NCI-H2171 treated with DMSO at 0.1 percent for 48 hours (cell line): ENCODE measurements around the gene GALNT5.
A peak's percentile ranks its signal among the peaks of the same experiment; 100 is the strongest.
"Not testable (repeated sequence)": the region's sequence is repeated elsewhere in the genome, so short reads cannot be mapped to it uniquely, and the experiment has no call there.

Source experiments
- DNase-seq: peaks from one replicate; lab custom pipeline; 2025; lab: John Stamatoyannopoulos, UW

GALNT5 gene

DNA sequence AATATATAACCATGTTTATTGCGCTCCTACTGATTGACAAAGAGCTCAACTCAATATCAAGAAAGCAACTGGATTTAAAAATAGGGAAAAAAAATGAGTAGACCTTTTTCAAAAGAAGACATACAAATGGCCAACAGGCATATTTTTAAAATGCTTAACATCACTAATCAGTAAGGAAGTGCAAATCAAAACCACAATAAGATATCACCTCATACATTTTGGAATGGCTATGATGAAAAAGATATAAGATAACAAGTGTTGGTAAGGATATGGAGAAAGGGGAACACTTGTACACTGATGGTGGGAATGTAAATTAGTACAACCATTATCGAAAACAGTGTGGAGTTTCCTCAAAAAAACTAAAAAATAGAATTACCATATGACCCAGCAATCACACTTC lies 5.6 kb upstream of the GALNT5 start:
- no peak for DNase-seq

DNA sequence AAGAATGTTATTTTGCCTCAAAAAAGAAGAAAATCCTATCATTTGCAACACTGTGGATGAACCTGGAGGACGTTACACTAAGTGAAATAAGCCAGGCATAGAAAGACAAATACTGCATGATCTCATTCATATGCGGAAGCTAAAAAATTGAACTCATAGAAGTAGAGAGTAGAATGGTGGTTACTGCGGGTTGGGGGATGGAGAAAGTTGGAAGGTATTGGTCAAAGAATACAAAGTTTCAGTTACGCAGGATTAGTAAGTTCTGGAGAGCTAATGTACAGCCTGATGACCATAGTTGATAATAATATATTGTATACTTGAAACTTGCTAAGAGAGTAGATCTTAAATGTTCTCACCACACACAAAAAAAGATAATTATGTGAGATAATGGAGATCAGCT lies 5.0 kb upstream of the GALNT5 start:
- no peak for DNase-seq

DNA sequence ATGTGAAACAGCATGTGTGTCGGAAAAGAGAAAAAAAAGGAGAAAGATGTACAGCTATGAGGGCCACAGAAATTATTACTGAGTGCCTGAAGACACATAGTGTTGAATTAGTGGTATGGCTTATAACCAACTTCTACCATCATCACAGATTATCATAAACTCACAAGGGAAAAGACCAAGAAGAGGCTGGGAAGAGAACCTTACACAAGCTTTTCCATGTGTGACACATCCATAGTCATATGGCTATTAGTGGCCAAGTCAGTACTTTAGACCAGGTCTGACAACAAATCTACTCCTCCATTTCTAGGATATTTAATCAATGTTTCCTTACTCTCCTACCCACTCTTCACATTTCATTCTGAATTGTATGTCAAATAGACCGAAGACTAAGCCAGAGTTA lies 3.5 kb upstream of the GALNT5 start:
- DNase-seq, result no peak

DNA sequence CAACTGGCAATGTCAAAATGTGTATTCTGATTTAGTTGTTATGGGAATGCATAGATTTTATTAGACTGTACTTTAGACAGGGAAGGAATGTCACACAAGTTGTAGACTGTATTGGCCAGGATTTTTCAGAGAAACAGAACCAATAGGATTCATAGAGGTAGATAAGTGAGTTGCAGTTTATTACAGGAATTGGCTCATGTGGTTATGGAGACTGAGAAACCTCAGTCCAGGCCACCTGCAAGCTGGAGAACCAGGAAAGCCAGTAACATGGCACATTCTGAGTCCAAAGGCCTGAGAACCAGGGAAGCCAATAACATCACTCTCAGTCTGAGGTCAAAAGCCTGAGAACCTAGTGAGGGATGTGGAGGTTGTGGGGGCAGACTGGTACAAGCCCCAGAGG lies 1.8 kb upstream of the GALNT5 start:
- DNase-seq, result no peak

DNA sequence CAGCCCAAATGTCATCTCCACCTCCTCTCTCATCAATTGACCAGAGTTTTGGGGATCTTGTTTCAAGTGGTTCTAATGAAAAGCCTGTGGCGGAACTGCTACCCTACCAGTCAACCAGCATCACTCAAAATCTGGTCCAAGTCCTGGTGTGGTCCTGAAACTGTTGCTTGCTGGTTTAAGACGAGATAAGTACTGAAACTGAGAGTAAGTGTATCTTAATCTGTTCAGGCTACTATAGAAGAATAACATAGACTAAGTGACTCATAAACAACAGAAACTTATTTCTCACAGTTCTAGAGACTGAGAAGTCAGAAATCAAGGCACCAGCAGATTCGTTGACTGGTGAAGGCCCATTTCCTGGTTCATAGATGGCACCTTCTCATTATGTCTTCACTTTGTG lies 879 bp upstream of the GALNT5 start:
- DNase-seq, result no peak

DNA sequence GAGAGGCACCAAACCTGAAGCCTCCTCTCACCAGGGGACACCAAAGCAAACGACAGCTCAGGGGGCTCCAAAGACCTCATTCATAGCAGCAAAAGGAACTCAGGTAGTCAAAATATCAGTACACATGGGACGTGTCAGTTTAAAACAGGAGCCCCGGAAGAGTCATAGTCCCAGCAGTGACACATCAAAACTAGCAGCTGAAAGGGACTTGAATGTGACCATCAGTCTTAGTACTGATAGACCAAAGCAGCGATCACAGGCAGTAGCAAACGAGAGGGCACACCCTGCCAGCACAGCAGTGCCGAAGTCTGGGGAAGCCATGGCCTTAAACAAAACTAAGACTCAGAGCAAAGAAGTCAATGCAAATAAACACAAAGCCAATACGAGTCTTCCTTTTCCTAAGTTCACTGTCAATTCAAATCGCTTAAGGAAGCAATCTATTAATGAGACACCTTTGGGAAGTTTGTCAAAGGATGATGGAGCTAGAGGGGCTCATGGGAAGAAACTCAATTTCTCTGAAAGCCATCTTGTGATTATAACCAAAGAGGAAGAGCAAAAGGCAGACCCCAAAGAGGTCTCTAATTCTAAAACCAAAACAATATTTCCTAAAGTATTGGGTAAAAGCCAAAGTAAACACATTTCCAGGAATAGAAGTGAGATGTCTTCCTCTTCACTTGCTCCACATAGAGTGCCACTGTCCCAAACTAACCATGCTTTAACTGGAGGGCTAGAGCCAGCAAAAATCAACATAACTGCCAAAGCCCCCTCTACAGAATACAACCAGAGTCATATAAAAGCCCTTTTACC lies 1.2 kb downstream of the GALNT5 start:
- DNase-seq, result peak; percentile 34

DNA sequence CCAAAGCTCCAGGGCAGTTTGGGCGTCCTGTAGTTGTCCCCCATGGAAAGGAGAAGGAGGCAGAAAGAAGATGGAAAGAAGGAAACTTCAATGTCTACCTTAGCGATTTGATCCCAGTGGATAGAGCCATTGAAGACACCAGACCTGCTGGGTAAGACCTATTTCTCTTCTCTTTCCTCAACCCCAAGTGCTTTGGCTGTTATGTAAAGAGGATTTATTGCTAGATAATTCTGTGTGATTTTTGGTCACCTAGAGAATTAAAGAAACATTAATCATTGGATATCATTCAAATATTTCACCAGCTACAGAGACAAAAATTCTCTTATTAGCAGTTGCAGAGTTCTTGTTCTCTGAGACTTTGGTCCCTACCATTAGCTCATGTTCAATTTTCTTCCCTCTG lies 1.9 kb downstream of the GALNT5 start:
- DNase-seq, result no peak

DNA sequence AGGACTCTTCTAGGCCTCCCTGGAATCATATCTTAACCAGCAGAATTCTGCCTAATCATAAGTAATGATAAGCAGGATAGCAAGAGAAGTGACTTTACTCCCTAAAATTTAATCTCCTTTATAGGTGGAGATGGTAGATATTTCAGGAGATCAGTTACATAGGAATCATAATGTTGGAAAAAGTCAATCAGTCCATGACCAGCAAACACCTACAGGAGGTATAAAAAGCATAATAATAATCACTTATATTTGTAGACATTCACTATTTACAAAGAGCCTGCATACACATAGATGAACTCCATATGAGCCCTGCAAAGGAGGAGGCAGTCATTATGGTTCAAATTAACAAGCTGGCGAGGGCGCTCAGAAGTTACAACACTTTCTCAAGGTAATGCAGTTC lies 2.5 kb downstream of the GALNT5 start:
- no peak for DNase-seq

DNA sequence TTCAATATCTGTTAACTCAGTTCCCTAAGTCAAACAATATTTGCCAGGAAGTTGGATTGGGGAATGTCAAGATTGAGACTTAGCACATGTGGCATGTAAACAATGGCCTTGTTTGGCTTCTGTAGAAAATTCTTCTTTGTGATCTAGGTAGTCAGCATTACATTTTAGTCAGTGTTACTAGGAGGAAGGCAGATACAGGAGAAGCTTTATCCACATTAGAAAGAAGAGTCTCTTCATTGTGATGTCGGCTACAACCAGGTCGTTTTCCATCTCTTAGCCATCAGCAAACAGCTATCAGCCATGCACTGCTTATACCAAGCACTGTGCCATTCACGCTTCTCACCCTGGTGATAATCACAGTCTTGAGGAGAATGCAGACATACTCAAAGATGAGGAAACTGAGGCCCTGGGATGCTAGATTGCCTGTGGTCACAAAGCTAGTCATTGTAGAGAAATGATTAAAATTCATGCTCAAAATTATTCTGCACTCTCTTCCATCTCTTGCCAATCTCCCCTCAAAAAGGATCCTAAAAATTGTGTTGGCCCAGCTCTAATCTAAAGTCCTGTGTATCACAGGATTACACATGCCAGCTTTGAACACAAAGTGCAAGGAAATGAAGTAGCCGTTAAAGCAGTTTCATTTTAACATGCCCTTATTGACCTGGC lies 3.2 kb downstream of the GALNT5 start:
- DNase-seq, result no peak

DNA sequence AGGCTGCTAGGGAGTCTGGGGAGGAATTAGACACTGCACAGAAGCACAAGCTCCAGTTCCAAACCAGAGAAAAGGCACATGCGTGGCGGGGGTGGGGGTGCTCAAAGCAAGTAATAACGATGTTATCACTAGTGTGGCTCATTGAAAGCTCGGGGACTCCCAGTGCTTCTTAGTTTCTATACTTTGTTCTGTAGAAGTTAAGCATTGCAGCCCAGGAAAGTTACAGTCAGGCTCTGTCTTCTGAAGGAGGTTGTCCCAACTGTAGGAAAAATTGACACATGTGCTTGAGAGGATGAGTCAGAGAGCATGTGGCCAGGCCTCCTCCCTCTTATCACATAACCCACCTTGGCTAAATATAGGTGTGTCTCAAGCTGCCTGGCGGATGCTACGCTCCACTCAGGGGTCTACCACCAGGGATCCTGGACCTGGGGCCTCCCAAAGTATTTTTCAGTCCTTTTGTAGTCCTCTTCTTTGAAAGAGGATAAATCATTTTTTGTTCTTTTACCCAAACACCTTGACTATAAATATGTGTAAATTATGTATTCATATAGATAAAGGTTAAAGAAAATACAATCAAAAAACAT lies 3.8 kb downstream of the GALNT5 start:
- DNase-seq, result peak; percentile 74

DNA sequence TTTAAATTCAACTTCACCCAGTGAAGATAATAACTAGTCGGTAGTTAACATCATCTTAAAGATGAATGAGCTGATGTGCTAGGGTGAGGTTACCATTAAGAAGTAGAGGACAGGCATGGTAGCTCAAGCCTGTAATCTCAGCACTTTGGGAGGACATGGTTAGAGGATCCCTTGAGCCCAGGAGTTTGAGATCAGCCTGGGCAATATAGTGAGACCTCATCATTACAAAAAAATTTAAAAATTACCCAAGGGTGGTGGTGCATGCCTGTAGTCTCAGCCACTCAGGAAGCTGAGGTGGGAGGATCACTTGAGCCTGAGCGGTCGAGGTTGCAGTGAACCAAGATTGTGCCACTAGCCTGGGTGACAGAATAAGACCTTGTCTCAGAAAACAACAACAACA lies 4.7 kb downstream of the GALNT5 start:
- DNase-seq, result no peak

DNA sequence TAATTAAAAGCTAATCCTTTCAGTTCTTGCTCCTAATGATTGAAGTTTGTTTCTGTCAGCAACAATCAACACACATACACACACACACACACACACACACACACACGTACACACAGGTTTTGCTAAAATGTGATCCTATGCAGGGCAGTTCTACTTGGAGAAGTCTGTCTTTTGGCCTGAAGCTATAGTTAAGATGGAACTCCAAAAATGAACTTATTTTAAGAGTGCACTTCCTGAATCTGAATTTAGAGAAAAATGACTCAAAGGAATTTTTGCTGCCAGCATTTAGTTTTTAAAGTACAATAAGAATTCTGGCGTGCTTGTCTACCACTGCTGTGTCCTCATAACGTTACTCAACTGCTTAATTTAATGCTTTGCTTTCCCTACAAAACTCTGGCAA lies 6.6 kb downstream of the GALNT5 start:
- no peak for DNase-seq

DNA sequence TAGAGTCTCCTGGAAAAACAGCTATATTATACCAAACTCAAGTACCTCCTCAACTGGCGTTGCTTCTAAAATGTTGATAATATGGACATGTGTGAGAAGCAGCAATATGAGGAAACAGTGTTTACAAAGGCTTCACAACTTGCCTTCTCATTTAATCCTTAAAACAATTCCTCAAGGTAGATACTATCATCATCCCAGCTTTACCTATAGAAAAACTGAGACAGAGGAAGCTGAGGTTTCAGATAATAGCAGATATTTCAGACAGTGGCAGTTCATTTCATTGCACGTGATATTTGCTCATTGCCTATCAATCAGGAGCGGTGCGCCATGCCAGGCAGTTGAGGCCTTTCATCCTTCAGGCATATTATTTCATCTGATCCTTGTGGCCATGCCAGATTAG lies 8.3 kb downstream of the GALNT5 start:
- DNase-seq, result no peak

DNA sequence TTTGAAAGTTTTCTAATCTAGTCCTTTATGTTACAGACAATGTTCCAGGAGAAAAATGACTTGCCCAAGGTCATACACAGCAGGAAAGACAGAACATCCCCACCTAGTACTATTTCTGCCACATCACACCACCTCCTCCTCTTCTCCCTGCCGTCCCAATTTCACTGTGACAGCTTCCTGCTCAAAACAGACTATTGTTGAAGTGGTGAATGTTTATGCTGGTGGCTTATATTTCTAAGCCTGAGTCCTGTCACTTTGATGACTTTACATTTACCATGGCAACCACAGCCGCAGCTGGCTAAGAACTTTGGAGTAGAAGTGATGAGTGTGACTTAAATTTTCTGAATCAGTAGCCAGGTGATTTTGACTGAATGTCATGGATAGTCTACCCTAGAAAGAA lies 10.0 kb downstream of the GALNT5 start:
- DNase-seq, result no peak

DNA sequence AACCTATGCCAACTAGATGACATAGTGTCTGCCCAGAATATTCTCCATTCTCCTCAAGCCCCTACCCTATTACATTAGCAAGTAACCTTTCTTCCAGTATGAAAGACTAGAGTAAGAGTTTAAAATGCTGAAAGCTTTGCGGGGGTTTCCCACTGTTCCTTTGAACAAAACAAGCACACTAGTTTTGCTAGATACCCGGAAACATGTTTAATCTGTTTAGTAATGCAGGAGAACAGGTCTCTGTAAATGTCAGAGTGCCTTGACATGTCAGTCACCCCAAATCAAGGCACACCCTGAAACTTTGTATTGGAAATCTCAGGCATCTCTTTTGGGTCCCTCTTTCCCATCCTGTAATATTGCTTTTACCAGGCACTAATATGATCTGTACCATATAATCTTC lies 11.6 kb downstream of the GALNT5 start:
- DNase-seq, result no peak

DNA sequence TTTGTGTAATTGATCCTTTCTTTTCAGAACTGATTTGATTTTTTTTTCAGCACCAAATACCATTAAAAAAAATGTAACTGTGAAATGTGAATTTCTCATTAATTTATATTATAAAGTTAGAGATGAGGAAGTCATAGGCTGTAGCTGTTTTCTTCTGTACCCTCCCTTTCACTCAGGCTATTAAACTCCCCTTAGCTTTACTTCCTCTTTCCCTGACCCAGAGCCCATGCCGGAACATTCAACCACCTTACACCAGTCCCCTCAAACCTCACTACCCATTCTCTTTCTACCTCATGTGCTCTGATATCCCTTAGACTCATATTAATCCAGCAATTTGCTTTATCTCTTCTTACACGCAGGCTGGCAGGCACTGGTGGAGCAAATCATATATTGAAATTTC lies 12.4 kb downstream of the GALNT5 start:
- no peak for DNase-seq

DNA sequence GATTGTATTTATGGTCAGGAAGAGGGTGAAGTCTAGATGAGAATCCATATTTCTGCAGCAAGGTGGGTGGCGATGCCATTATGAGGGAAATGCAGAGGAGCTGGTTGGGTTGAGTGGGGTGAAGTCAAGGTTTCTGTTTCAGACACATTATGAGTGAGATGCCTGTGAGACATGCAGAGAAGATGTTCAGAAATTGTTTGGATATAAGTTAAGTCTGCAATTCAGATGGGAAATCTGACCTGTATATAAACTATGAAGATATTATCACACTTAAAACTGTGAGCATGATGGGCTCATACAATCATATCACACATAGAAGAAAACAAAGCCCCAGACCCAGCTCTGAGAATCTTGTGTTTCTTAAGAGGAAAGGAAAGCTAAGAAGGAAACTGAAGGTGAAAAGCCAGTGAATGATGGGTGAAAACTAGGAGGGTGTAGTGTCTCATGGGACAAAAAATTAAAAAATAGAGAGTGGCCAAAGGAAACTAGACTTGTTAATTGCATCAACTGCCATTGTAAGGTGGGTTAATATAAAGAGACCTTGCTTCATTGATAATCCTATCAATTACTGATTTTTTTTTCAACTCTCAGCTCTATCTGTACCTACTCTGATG lies 14.2 kb downstream of the GALNT5 start:
- no peak for DNase-seq

DNA sequence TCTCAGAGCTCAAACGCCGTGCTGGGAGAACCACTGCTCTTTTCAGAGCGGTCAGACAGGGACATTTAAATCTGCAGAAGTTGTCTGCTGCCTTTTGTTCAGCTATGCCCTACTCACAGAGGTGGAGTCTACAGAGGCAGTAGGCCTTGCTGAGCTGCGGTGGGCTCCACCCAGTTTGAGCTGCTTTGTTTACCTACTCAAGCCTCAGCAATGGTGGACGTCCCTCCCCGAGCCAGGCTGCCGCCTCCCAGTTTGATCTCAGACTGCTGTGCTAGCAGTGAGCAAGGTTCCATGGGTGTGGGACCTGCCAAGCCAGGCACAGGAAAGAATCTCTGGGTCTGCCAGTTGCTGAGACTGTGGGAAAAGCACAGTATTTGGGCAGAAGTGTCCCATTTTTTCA lies 21.8 kb downstream of the GALNT5 start:
- not testable (repeated sequence) for DNase-seq

DNA sequence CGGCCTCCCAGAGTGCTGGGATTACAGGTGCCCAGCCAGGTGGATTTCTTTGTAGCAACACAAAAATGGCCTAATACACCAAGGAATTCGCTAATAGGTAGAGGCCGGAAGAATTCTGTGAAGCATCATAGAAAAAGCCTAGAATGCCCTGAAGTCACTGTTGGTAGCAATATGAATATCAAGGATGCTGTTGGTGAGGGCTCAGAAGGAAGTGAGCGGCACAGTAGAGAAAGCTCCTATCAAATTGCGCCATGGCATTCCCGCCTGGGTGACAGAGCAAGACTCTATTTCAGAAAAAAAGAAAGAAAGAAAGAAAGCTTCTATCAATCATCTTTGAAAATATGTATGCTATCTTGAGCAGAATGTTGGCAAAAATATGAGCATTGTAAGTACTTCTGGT lies 23.8 kb downstream of the GALNT5 start:
- DNase-seq, result no peak

DNA sequence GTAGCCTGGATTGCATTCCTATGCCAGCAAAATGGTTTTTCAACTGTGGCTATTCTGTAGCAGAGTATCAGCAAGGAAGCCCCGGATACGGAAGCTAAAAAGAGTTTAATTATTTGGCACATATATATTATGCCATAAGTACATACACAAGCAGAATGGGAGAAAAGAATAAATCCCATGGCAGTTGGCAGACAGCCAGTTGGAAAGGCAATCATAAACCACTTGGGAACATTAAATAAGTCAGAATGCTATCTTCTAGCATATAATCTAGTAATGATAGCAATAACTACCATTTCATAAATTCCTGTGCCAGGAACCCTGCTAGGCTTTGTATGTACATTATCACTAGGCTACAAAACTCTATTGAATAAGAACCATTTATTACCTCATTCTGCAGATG lies 26.0 kb downstream of the GALNT5 start:
- DNase-seq, result no peak

DNA sequence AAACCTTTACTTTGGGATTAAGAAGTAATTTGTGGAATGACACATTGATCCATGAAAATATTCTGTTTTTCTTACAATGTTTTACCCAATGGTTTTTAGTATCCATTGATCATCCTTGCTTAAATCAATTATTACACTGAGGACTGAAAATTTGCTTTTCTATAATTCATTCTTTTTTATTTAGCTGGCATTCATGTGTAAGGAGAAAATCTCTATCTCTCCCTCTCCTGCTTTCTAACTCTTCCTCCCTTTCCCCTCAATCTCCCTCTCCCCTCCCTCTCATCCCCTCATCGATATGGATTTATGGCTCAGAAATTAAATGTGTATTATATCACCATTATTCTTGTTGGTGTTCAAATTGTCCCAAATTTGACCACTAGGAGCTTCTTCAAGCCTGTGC lies 29.7 kb downstream of the GALNT5 start:
- DNase-seq, result no peak

DNA sequence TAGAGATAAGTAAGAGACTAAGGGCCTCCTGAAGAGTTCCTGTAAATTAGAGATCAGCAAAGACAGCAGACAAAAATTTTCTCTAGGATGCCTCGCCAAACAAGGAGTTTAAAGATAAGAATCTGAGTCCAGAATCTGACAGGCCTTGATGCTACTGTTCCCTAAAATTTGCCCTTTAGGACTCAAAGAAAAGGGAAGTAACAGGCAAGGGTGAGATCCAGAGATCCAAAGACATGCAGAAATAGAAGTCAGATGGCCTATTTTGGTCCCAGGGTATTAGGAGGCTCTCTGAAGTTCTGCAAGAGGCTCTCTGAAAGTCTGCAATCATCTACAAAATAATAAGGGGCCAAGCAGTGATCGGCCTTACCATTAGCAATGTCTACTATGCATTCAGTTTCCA lies 33.0 kb downstream of the GALNT5 start:
- no peak for DNase-seq

DNA sequence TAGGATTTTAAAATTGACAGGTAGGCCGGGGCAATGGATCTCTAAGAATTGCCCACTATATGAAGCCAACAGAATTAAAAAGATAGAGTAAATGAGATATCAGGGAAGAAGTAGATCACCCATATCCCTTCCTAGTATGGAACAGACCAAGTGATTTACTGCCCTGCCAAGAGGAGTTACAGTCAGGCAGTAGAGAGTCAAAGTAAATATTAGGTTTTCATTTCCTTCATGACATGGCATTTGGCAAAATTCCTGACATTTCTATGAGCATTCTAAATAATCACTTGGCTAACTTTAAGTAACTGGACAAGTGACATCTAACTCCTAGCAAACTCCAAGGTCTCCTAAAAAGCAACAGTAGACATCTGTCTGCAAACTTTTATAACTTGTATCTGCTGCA lies 33.5 kb downstream of the GALNT5 start:
- no peak for DNase-seq
